HG03135 (cell line): Measurements from ENCODE around the gene CCDC17.
"Not testable (repeated sequence)": the region's sequence is repeated elsewhere in the genome, so short reads cannot be mapped to it uniquely, and the experiment has no call there.

Source experiments
- ATAC-seq: cut with Tn5 transposase; IDR thresholded peaks from one replicate; pipeline ENCODE4 v1.9.1; 2021; ENCODE audit warnings: mild to moderate bottlenecking, moderate library complexity; ENCODE audit not compliant: unreplicated experiment

The CCDC17 gene

GRCh38 chr1:45622524-45623394, 1.1 kb downstream of the CCDC17 start:
- no peak for ATAC-seq

- no peak for ATAC-seq
These were observed 1.8 kb downstream of the CCDC17 start for GRCh38 chr1:45621895-45622523.

GRCh38 chr1:45621501-45621836, 2.4 kb downstream of the CCDC17 start:
- no peak for ATAC-seq

- no peak for ATAC-seq
These were observed 3.0 kb downstream of the CCDC17 start for GRCh38 chr1:45620588-45621500.

GRCh38 chr1:45619149-45619921, 4.5 kb downstream of the CCDC17 start:
- ATAC-seq = no peak

GRCh38 chr1:45617618-45618017, 6.2 kb downstream of the CCDC17 start:
- ATAC-seq = no peak

GRCh38 chr1:45615885-45616284, 8.0 kb downstream of the CCDC17 start:
- ATAC-seq = no peak

GRCh38 chr1:45612941-45613579, 10.8 kb downstream of the CCDC17 start:
- no peak for ATAC-seq

- ATAC-seq = no peak
These were observed 13.1 kb downstream of the CCDC17 start for GRCh38 chr1:45610589-45611226.

- no peak for ATAC-seq
These were observed 15.4 kb downstream of the CCDC17 start for GRCh38 chr1:45608175-45609156.

GRCh38 chr1:45607404-45608074, 16.3 kb downstream of the CCDC17 start:
- ATAC-seq = no peak

- ATAC-seq = no peak
These were observed 19.6 kb downstream of the CCDC17 start for GRCh38 chr1:45604239-45604638.

- ATAC-seq = not testable (repeated sequence)
These were observed 27.1 kb downstream of the CCDC17 start for GRCh38 chr1:45596765-45597164.

GRCh38 chr1:45594412-45594811, 29.4 kb downstream of the CCDC17 start:
- ATAC-seq = no peak

GRCh38 chr1:45589861-45590260, 34.0 kb downstream of the CCDC17 start:
- ATAC-seq = no peak

- no peak for ATAC-seq
These were observed 37.1 kb downstream of the CCDC17 start for GRCh38 chr1:45586769-45587168.

- no peak for ATAC-seq
These were observed 38.3 kb downstream of the CCDC17 start for GRCh38 chr1:45585496-45586075.

GRCh38 chr1:45585110-45585426, 38.8 kb downstream of the CCDC17 start:
- no peak for ATAC-seq
